HG02943 (cell line): ENCODE results near the gene OTOR.

Experiments used
- ATAC-seq: cut with Tn5 transposase; IDR thresholded peaks from one replicate; pipeline ENCODE4 v1.9.1; 2021; ENCODE audit warnings: mild to moderate bottlenecking, low read depth, moderate library complexity; ENCODE audit not compliant: unreplicated experiment

Gene OTOR

GRCh38 chr20:16748308-16748900 lies at the start of gene OTOR:
TSS of gene OTOR (plus strand) at chr20:16748358. CDS start at chr20:16748402, 44 bp downstream.
- ATAC-seq = no peak

- no peak for ATAC-seq
Observed at GRCh38 chr20:16699293-16699692, 48.9 kb upstream of the OTOR start.

- no peak for ATAC-seq
Observed at GRCh38 chr20:16701296-16701695, 46.9 kb upstream of the OTOR start.

GRCh38 chr20:16703570-16703969 lies 44.6 kb upstream of the OTOR start:
- ATAC-seq = no peak

GRCh38 chr20:16707674-16708073 lies 40.5 kb upstream of the OTOR start:
- no peak for ATAC-seq

- peak; percentile 21 for ATAC-seq
Observed at GRCh38 chr20:16708602-16709001, 39.6 kb upstream of the OTOR start.

GRCh38 chr20:16709017-16709416 lies 39.1 kb upstream of the OTOR start:
- peak; percentile 59 for ATAC-seq

GRCh38 chr20:16710781-16711180 lies 37.4 kb upstream of the OTOR start:
- ATAC-seq = no peak

- ATAC-seq = no peak
Observed at GRCh38 chr20:16711661-16712258, 36.4 kb upstream of the OTOR start.

GRCh38 chr20:16712511-16712947 lies 35.6 kb upstream of the OTOR start:
- no peak for ATAC-seq

GRCh38 chr20:16713066-16713465 lies 35.1 kb upstream of the OTOR start:
- no peak for ATAC-seq

- ATAC-seq = no peak
Observed at GRCh38 chr20:16714242-16714641, 33.9 kb upstream of the OTOR start.

- ATAC-seq = no peak
Observed at GRCh38 chr20:16714751-16715150, 33.4 kb upstream of the OTOR start.

- no peak for ATAC-seq
Observed at GRCh38 chr20:16719421-16719820, 28.7 kb upstream of the OTOR start.

GRCh38 chr20:16729080-16729479 lies 19.1 kb upstream of the OTOR start:
- no peak for ATAC-seq

- ATAC-seq = peak; percentile 99
Observed at GRCh38 chr20:16729565-16730460, 18.3 kb upstream of the OTOR start, which contains the start of gene SNRPB2. TSS of gene SNRPB2 (plus strand) at chr20:16730026. CDS start at chr20:16731703, 1,677 bp downstream.

GRCh38 chr20:16732506-16733152 lies 15.5 kb upstream of the OTOR start:
- ATAC-seq = no peak

- no peak for ATAC-seq
Observed at GRCh38 chr20:16740365-16741072, 7.6 kb upstream of the OTOR start.

GRCh38 chr20:16744178-16744807 lies 3.9 kb upstream of the OTOR start:
- no peak for ATAC-seq

GRCh38 chr20:16745204-16745603 lies 3.0 kb upstream of the OTOR start:
- ATAC-seq = no peak
